ENCODE measurements around the gene SORCS2.
A peak's percentile ranks its signal among the peaks of the same experiment; 100 is the strongest.

The SORCS2 gene

GRCh38 chr4:7244751-7245320 is 52.5 kb downstream of the SORCS2 start:
- DNase-seq (ENCODE audit: low read depth): no peak

DNA sequence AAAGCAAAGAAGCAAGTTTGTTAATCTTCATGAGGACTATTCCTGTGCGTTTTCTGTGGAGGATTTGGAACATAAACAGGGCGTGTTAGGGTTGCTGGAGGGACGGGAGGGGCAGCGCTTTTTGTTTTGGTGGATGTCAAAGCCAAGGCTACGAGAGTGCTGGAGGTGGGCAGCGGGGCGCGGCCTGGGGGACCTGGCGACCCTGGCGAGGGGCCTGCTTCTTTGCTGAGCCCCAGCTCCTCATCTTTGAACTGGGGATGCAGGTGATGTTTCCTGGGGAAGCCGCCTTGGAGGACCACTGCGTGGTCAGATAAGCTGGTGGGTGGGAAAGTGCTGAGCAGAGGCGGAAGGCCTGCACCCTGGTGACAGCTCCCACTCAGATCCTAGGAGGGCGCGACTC is 55.2 kb downstream of the SORCS2 start:
- no peak for DNase-seq (ENCODE audit: low read depth)

- DNase-seq (ENCODE audit: low read depth): no peak
Measured at GRCh38 chr4:7247946-7248345, 55.6 kb downstream of the SORCS2 start.

- DNase-seq (ENCODE audit: low read depth): no peak
Measured at GRCh38 chr4:7248857-7249256, 56.5 kb downstream of the SORCS2 start.

GRCh38 chr4:7251321-7251720 is 59.0 kb downstream of the SORCS2 start:
- no peak for DNase-seq (ENCODE audit: low read depth)

DNA sequence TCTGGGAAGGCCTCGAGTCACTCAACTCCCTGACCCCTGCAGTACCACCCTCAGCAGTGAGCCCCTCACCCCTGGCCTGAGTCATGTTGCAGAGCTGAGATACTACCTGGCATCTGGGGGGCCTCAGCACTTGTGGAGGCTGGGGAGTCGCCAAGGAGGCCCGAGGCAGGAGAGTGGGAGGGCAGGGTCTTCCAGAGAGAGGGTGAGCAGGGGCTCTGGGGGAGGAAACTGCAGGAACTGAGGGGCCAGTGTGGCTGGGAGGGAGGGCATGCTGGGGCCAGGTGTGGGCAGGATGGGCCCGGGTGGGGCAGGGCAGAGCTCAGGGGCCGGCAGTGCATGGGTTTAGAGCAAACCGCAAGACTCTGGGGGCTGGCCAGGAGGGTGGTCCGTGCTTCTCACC is 59.7 kb downstream of the SORCS2 start:
- no peak for DNase-seq (ENCODE audit: low read depth)

- no peak for DNase-seq (ENCODE audit: low read depth)
Measured at GRCh38 chr4:7252510-7253340, 60.4 kb downstream of the SORCS2 start.

DNA sequence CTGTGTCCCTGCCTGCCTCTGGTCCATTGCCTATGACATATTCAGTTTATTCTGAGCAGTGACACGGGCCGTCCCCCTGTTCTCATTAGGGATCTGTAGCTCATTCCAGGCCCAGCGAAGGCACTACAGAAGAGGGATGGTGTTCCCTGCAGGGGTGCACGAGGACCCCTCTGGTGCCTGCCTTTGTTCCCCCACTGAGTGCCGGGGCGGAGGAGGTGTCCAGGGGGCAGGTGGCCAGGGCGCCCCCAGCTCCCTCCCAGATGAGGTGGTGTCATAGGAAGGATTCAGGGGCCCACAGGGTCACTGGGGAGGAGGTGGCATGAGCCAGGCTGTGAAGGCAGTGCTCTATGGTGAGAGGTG is 61.0 kb downstream of the SORCS2 start:
- no peak for DNase-seq (ENCODE audit: low read depth)

GRCh38 chr4:7253837-7254236 is 61.5 kb downstream of the SORCS2 start:
- no peak for DNase-seq (ENCODE audit: low read depth)

- DNase-seq (ENCODE audit: low read depth): no peak
Measured at GRCh38 chr4:7254736-7255487, 62.6 kb downstream of the SORCS2 start.

- DNase-seq (ENCODE audit: low read depth): no peak
Measured at GRCh38 chr4:7255488-7255881, 63.1 kb downstream of the SORCS2 start.

- no peak for DNase-seq (ENCODE audit: low read depth)
Measured at GRCh38 chr4:7255996-7256395, 63.7 kb downstream of the SORCS2 start.

- DNase-seq (ENCODE audit: low read depth): no peak
Measured at GRCh38 chr4:7256984-7257810, 64.9 kb downstream of the SORCS2 start.

GRCh38 chr4:7259039-7259438 is 66.7 kb downstream of the SORCS2 start:
- no peak for DNase-seq (ENCODE audit: low read depth)

- DNase-seq (ENCODE audit: low read depth): no peak
Measured at GRCh38 chr4:7260569-7260968, 68.2 kb downstream of the SORCS2 start.

- DNase-seq (ENCODE audit: low read depth): no peak
Measured at GRCh38 chr4:7261087-7261486, 68.7 kb downstream of the SORCS2 start.

DNA sequence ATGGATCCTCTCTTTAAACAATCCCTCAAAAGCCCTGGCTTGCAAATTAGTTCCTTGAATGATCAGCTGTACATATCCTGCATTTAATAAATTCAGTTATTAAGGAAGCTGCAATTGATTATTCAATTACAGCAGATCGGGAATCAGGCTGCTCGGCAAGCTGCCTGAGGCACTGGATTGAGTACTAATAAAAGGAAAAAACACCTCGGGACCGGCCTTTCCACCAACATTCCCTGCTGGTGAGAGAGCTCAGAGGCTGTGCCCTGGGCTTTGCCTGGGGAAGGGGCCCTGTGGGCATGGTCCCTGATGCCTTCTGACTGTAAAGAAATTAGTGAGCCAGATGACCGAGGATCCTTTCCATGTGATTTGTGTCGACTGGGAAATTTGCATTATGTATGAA is 69.2 kb downstream of the SORCS2 start:
- no peak for DNase-seq (ENCODE audit: low read depth)

DNA sequence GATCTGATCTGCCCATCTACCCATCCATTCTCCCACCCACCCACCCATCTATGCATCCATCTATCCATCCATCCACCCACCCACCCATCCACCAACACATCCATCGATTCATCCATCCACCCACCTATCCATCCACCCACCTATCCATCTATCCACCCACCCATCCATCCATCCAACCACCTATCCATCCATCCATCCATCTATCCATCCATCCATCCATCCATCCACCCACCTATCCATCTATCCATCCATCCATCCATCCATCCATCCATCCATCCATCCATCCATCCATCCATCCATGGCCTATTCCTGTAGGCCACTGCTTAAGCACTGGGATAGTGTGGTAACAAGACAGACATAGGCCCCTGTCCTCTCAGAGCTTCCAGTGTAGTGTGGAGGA is 69.8 kb downstream of the SORCS2 start:
- DNase-seq (ENCODE audit: low read depth): no peak

DNA sequence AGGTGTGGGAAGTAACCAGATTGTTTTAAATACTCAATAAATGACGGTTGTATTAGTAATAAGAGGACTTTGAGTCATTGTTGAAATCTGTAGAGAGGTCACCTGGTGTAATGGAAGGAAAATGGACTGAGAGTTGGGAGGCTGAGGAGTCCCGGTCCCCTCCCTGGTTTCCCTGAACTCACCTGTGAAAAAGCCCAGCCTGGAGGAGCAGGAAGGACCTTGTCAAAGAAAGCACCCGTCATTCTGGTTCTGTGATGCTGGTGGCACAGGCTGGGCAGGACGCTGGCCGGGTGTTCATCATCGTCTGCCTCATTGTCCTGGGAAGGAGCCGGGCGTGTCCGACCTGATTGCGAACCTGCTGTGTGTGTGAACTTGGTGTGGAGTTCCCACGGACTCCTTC is 70.8 kb downstream of the SORCS2 start:
- DNase-seq (ENCODE audit: low read depth): no peak

- DNase-seq (ENCODE audit: low read depth): no peak
Measured at GRCh38 chr4:7264694-7265093, 72.4 kb downstream of the SORCS2 start.

DNA sequence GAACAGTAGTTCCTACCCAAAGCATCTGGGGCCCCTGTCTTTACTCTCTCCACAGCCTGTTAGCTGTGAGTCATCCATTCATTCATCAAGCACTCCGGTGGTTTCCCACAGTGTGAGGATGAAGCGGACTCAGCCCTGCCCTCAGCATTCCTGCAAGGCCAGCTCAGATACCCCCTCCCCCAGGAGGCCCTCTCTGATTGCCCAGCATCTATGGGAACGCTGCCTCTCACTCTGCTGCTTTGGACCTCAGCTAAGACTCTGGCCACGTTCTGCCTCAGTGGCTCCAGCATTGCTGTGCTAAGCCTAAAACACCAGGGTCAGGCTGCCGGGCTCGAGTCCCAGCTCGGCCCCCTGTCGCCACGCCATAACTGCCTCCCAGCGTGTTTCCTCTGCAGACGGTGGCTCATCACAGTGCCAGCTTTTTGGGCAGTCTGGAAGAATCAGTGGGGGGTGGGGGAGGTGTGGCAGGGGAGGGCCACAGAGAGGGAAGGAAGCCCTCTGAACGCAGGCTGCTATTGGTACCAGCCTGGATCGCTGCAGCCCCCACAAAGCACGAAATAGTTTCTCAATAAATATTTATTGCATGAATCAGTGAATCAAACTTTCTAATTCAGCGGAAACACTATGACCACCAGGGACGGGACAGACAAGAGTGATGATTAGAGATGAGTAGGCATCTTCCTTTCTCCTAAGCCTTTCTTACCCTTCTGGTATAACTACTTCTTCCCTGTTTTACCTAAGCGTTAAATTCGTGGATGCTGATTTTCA is 74.4 kb downstream of the SORCS2 start:
- DNase-seq (ENCODE audit: low read depth): peak; percentile 70

DNA sequence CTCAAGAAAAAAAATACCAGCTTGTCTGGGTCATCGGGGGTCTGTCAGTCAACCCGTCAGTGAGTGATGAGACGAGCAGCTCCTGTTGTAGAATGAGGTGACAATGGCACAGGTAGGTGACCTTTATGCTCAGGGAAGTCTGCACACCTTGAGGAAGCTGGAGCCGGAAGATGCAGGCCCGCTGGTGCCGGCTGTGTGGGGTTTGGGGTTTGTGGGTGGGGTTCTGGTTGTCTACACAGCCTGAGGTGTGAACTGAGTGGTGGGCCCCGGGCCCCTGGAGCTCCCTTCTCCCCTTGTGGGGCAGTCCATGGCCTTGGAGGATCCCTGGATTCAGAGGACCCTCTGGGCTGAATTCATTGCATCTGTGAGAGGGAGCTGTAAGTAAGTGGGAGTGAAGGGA is 75.5 kb downstream of the SORCS2 start:
- DNase-seq (ENCODE audit: low read depth): no peak
